IMR-90 (cell line): ENCODE measurements around the gene MAFG. TPM values are rescaled to one million over a fixed set of nuclear protein-coding genes. Genes with fewer than 3 reads are reported as not detected.

Experiments used
- ATAC-seq: fragments of 200-7000 bp; cut with Tn5 transposase; 2 replicates; pipeline ENCODE4 v1.9.1; 2020; ENCODE audit warnings: low read depth, mild to moderate bottlenecking, moderate library complexity
- BruUV-seq: library from RNA; stranded (reverse); fragments of 400-500 nt; replicated peaks from 2 replicates; lab custom pipeline; 2021; lab: Mats Ljungman, UMichigan
- CTCF ChIA-PET: fragments of 300-600 bp; formaldehyde crosslinking; extraction: SDS; loops from one replicate; lab custom pipeline; 2021; ENCODE audit warnings: antibody characterized with exemption; lab: Yijun Ruan, JAX
- POLR2A ChIA-PET: fragments of 300-600 bp; sonication (Branson Sonifier 250); formaldehyde crosslinking; loops from one replicate; lab custom pipeline; 2022; ENCODE audit warnings: antibody characterized with exemption; ENCODE audit not compliant: unreplicated experiment; lab: Charles Lee
- DNase-seq: peaks from one replicate; pipeline ENCODE4 v3.0.0; 2013
- H2AFZ ChIP-seq: replicated peaks from 2 replicates; pipeline ENCODE3; 2013; ENCODE audit warnings: low read length, mild to moderate bottlenecking; ENCODE audit not compliant: poor library complexity
- H2AK5ac ChIP-seq: 2 replicates; pipeline ENCODE4 v1.6.1; 2013; ENCODE audit warnings: low read depth, low read length, inconsistent platforms
- H2AK9ac ChIP-seq: replicated peaks from 2 replicates; pipeline ENCODE3; 2013; ENCODE audit warnings: mild to moderate bottlenecking, low read depth, low read length, moderate library complexity; ENCODE audit not compliant: poor library complexity
- H2BK120ac ChIP-seq: 2 replicates; pipeline ENCODE4 v1.6.1; 2013; ENCODE audit warnings: low read depth, low read length, inconsistent platforms
- H2BK15ac ChIP-seq: 3 replicates; pipeline ENCODE4 v1.6.1; 2013; ENCODE audit warnings: low read depth, low read length, inconsistent platforms
- H2BK20ac ChIP-seq: 2 replicates; pipeline ENCODE4 v1.6.1; 2013; ENCODE audit warnings: low read depth, mild to moderate bottlenecking, inconsistent platforms, low read length, moderate library complexity
- H2BK5ac ChIP-seq: 2 replicates; pipeline ENCODE4 v1.6.1; 2013; ENCODE audit warnings: mild to moderate bottlenecking, low read depth, low read length, inconsistent platforms; ENCODE audit not compliant: poor library complexity, severe bottlenecking
- H3K14ac ChIP-seq: replicated peaks from 2 replicates; pipeline ENCODE4 v1.6.1; 2013; ENCODE audit warnings: low read depth, low read length, inconsistent platforms
- H3K18ac ChIP-seq: 2 replicates; pipeline ENCODE4 v1.6.1; 2013; ENCODE audit warnings: low read depth, low read length, control low read depth
- H3K23ac ChIP-seq: 2 replicates; pipeline ENCODE4 v1.6.1; 2013; ENCODE audit warnings: low read depth, low read length, inconsistent platforms
- H3K27ac ChIP-seq: 2 replicates; pipeline ENCODE4 v1.5.1; 2013; ENCODE audit warnings: mild to moderate bottlenecking, control low read depth, low read length; ENCODE audit not compliant: insufficient read depth
- H3K27me3 ChIP-seq: 2 replicates; pipeline ENCODE4 v1.6.1; 2013; ENCODE audit warnings: low read length; ENCODE audit not compliant: control insufficient read depth, insufficient read depth
- H3K36me3 ChIP-seq: 2 replicates; pipeline ENCODE4 v1.6.1; 2013; ENCODE audit warnings: low read length, mixed read lengths; ENCODE audit not compliant: control insufficient read depth, insufficient read depth
- H3K4ac ChIP-seq: 2 replicates; pipeline ENCODE4 v1.6.1; 2013; ENCODE audit warnings: low read depth, low read length, inconsistent platforms
- H3K4me1 ChIP-seq: 2 replicates; pipeline ENCODE4 v1.6.1; 2013; ENCODE audit warnings: low read length, mixed read lengths; ENCODE audit not compliant: control insufficient read depth, insufficient read depth
- H3K4me2 ChIP-seq: 2 replicates; pipeline ENCODE4 v1.6.1; 2013; ENCODE audit warnings: low read depth, mild to moderate bottlenecking, control low read depth, low read length, moderate library complexity
- H3K4me3 ChIP-seq: 2 replicates; pipeline ENCODE4 v1.5.1; 2013; ENCODE audit warnings: low read depth, mild to moderate bottlenecking, control low read depth, low read length, moderate library complexity; ENCODE audit not compliant: insufficient read depth
- H3K56ac ChIP-seq: 2 replicates; pipeline ENCODE4 v1.6.1; 2013; ENCODE audit warnings: low read length, inconsistent platforms; ENCODE audit not compliant: insufficient read depth; ENCODE audit errors: extremely low read depth
- H3K79me1 ChIP-seq, 2 experiments: 2 replicates each; pipeline ENCODE4 v1.6.1; 2013; ENCODE audit warnings: low read length in 2 of 2, inconsistent platforms in 1 of 2, low read depth in 1 of 2
- H3K9ac ChIP-seq: 2 replicates; pipeline ENCODE4 v1.6.1; 2013; ENCODE audit warnings: low read depth, low read length, control low read depth
- H3K9me1 ChIP-seq: 2 replicates; pipeline ENCODE4 v1.6.1; 2013; ENCODE audit warnings: low read length, inconsistent platforms; ENCODE audit not compliant: insufficient read depth
- H3K9me3 ChIP-seq: 2 replicates; pipeline ENCODE4 v1.6.1; 2013; ENCODE audit warnings: low read length; ENCODE audit not compliant: control insufficient read depth, insufficient read depth
- H4K20me1 ChIP-seq: 2 replicates; pipeline ENCODE4 v1.6.1; 2013; ENCODE audit warnings: low read length, inconsistent platforms; ENCODE audit not compliant: insufficient read depth
- H4K5ac ChIP-seq: 2 replicates; pipeline ENCODE4 v1.6.1; 2013; ENCODE audit warnings: mild to moderate bottlenecking, low read depth, low read length, control low read depth
- H4K8ac ChIP-seq, 2 experiments: 2 replicates each; pipeline ENCODE4 v1.6.1; 2013; ENCODE audit warnings: low read depth in 2 of 2, low read length in 2 of 2, control low read depth in 1 of 2, inconsistent platforms in 1 of 2
- H4K91ac ChIP-seq: 2 replicates; pipeline ENCODE4 v1.6.1; 2013; ENCODE audit warnings: low read depth, low read length, inconsistent platforms; ENCODE audit not compliant: insufficient read depth
- CEBPB ChIP-seq: IDR thresholded peaks from 2 replicates; pipeline ENCODE4 v1.6.1; 2012; ENCODE audit warnings: low read depth, low read length, improper control_type of control experiment
- FOS ChIP-seq: fragments of 150-350 bp; IDR thresholded peaks from 2 replicates; pipeline ENCODE4 v1.6.1; 2016; ENCODE audit warnings: low read depth, low read length
- MAFK ChIP-seq: IDR thresholded peaks from 2 replicates; pipeline ENCODE4 v1.6.1; 2012; ENCODE audit warnings: low read depth, low read length, improper control_type of control experiment
- MAZ ChIP-seq: IDR thresholded peaks from 2 replicates; pipeline ENCODE4 v1.6.1; 2012; ENCODE audit warnings: low read depth, mild to moderate bottlenecking, low read length, improper control_type of control experiment, moderate library complexity, borderline replicate concordance
- MXI1 ChIP-seq: IDR thresholded peaks from 2 replicates; pipeline ENCODE4 v1.6.1; 2012; ENCODE audit warnings: low read depth, mild to moderate bottlenecking, low read length, moderate library complexity, borderline replicate concordance
- NFE2L2 ChIP-seq: fragments of 150-350 bp; IDR thresholded peaks from 2 replicates; pipeline ENCODE4 v1.6.1; 2016; ENCODE audit warnings: low read depth, mild to moderate bottlenecking, low read length
- POLR2A ChIP-seq: IDR thresholded peaks from 2 replicates; pipeline ENCODE4 v1.6.1; 2012; ENCODE audit warnings: mild to moderate bottlenecking, low read depth, low read length
- RAD21 ChIP-seq: IDR thresholded peaks from 2 replicates; pipeline ENCODE4 v1.6.1; 2012; ENCODE audit warnings: low read length, improper control_type of control experiment
- RCOR1 ChIP-seq: IDR thresholded peaks from 2 replicates; pipeline ENCODE4 v1.6.1; 2012; ENCODE audit warnings: mild to moderate bottlenecking, low read length, improper control_type of control experiment; ENCODE audit not compliant: insufficient replicate concordance
- RFX5 ChIP-seq: IDR thresholded peaks from 2 replicates; pipeline ENCODE4 v1.8.0; 2012; ENCODE audit warnings: low read depth, mild to moderate bottlenecking, low read length, moderate library complexity
- WGBS, 2 experiments: methylation state at CpG; one replicate each; pipeline versions ENCODE4 v1.1.5 to v1.1.7; 2013; ENCODE audit warnings: missing lambda C conversion rate in 2 of 2; ENCODE audit not compliant: insufficient read length in 1 of 2; ENCODE audit errors: extremely low coverage in 2 of 2; 5-methylcytosine and 5-hydroxymethylcytosine counted together
- dilution Hi-C: fragments of 300-500 bp; cut with HindIII; formaldehyde crosslinking; loops from one replicate; pipeline ENCODE4 v1.14.3; 2018; ENCODE audit warnings: low sequenced_read_pairs; ENCODE audit not compliant: unreplicated experiment
- in situ Hi-C: fragments of 300-500 bp; cut with MboI; formaldehyde crosslinking; loops from 3 replicates; pipeline ENCODE4 v1.14.3; 2019; ENCODE audit warnings: low sequenced_read_pairs, inconsistent platforms, mixed read lengths
- intact Hi-C: fragments of 100-400 bp; cut with micrococcal nuclease; formaldehyde crosslinking; loops from 2 replicates; pipeline ENCODE4 v1.10.0; 2022
- polyA plus RNA-seq, 3 experiments: library from polyadenylated mRNA; depleted of rRNA; stranded (reverse); fragments of >200 nt; gene quantifications; 2 replicates each; pipeline ENCODE4 v1.2.3, GENCODE V29; 2012; ENCODE audit warnings: low replicate concordance in 1 of 3
- total RNA-seq: library from RNA; depleted of rRNA; stranded (reverse); fragments of >200 nt; gene quantifications from 2 replicates; pipeline ENCODE4 v1.2.3, GENCODE V29; 2012
- TF ChIP-seq, protein P1 (sequence below): fragments of 150-350 bp; IDR thresholded peaks from 2 replicates; pipeline ENCODE4 v1.6.1; 2017; ENCODE audit warnings: mild to moderate bottlenecking, antibody characterized with exemption, low read length, low read depth

MAFG gene
- total and polyA plus RNA-seq, 2 of the 4 experiments (the other 2 are of a cell fraction) = 6.1 to 15.4 TPM

DNA sequence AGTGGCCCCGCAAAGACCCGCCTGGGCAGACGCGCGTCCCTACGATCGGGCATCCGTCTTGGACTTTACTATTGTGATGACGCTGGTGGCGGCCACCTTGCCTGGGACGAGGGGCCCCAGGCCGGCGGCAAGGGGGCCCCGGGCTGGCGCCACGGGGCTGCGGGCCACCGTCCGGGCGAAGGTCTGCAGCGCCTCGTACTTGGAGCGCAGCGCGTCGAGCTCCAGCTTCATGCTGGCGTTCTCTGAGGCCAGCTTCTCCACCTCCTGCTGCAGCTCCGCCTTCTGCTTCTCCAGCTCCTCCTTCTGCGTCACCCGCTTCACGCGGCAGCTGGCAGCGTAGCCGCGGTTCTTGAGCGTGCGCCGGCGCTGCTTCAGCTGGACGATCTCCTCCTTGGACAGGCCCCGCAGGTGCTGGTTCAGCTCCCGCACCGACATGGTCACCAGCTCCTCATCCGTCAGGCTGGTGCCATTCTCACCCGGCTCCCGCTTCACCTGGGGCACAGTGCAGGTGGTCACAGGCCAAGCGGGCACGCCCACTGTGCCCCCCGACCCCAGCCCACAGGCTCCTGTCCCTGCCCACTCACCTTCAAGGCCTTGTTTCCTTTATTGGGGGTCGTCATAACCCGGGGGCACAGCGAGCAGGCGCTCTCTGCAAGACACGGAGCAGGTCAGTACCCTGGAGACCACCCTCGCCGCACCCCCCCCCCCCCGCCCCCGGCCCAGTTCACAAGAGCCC is 4.8 kb downstream of the MAFG start:
- H2BK15ac ChIP-seq = no peak overlapping the region
- dilution Hi-C loops = no loop called here
- 0 out of 4 replicates have a peak overlapping the region, but pooled peaks of 1 of the 2 experiments have one; percentile 19 for H4K8ac ChIP-seq
- H3K79me1 ChIP-seq = peaks cover 12 to 71% of the 10 kb centered on the region in 2 experiments; a peak in 3 of 4 replicates
- no peak for ATAC-seq
- H3K36me3 ChIP-seq = peaks cover 32% of the 10 kb centered on the region
- intact Hi-C loops = no loop called here
- peak overlapping the region; percentile 93; the same call in 1 of the 2 replicates for H3K27ac ChIP-seq
- no peak overlapping the region for H3K56ac ChIP-seq
- H3K23ac ChIP-seq = no peak overlapping the region
- H3K14ac ChIP-seq = no peak overlapping the region
- POLR2A ChIA-PET = no interaction called here
- H3K9ac ChIP-seq = no peak overlapping the region
- peak overlapping the region; percentile 3; the same call in 1 of the 2 replicates for H2BK120ac ChIP-seq
- peak overlapping the region; percentile 72; the same call in 1 of the 2 replicates for H4K91ac ChIP-seq
- peak overlapping the region; percentile 25; the same call in 1 of the 2 replicates for H4K5ac ChIP-seq
- CTCF ChIA-PET = no interaction called here
- peak overlapping the region; percentile 39 for H2AFZ ChIP-seq
- peak overlapping the region; percentile 96; the same call in 1 of the 2 replicates for H3K4ac ChIP-seq
- H2BK5ac ChIP-seq = peak overlapping the region; percentile 83
- no peak overlapping the region for H3K4me3 ChIP-seq
- TF ChIP-seq CEBPB = no peak
- TF ChIP-seq POLR2A = no peak
- TF ChIP-seq MAZ = no peak
- TF ChIP-seq MXI1 = no peak
- no peak for TF ChIP-seq RCOR1
- no peak for TF ChIP-seq NFE2L2
- TF ChIP-seq RAD21 = no peak
- no peak for TF ChIP-seq RFX5
- TF ChIP-seq, protein P1, sequence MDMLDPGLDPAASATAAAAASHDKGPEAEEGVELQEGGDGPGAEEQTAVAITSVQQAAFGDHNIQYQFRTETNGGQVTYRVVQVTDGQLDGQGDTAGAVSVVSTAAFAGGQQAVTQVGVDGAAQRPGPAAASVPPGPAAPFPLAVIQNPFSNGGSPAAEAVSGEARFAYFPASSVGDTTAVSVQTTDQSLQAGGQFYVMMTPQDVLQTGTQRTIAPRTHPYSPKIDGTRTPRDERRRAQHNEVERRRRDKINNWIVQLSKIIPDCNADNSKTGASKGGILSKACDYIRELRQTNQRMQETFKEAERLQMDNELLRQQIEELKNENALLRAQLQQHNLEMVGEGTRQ = no peak
- TF ChIP-seq FOS = no peak
- TF ChIP-seq MAFK = no peak
- H3K9me1 ChIP-seq = peaks cover 21% of the 10 kb centered on the region
- H3K4me2 ChIP-seq = peak overlapping the region; percentile 94; the same call in 1 of the 2 replicates
- 96% methylated on average over 36 of the region's 58 CpGs; no CpG with 5 or more reads in 1 of the 2 experiments for WGBS, 2 experiments
- no TSS peak for BruUV-seq
- H3K9me3 ChIP-seq = no peaks in the 10 kb centered on the region
- peaks cover 34% of the 10 kb centered on the region for H3K4me1 ChIP-seq
- peaks cover 81% of the 10 kb centered on the region for H4K20me1 ChIP-seq
- DNase-seq = no peak
- no peak overlapping the region; the same call in 1 of the 2 replicates for H3K18ac ChIP-seq
- no peaks in the 10 kb centered on the region for H3K27me3 ChIP-seq
- no peak overlapping the region for H2BK20ac ChIP-seq
- in situ Hi-C loops = no loop called here
- H2AK9ac ChIP-seq = peak overlapping the region; percentile 91
- peak overlapping the region; percentile 97 for H2AK5ac ChIP-seq
